ENCODE data around the gene OMP. TPM values are rescaled to one million over a fixed set of nuclear protein-coding genes. Genes with fewer than 3 reads are reported as not detected.

OMP gene
- total and polyA plus RNA-seq, 2 of the 13 experiments (the other 11 are each of a cell fraction or from before 2014, with no cell fraction given) = not detected

- TF ChIP-seq ZNF232 (CRISPR knock-in tag; IDR thresholded peaks at IDR 0.05; ENCODE audit: borderline replicate concordance) (peak; percentile 47; the same call in 1 of the 2 replicates), FOXA3 (CRISPR knock-in tag; IDR thresholded peaks at IDR 0.05) (peak; percentile 51), ZNF691 (CRISPR knock-in tag; IDR thresholded peaks at IDR 0.05; ENCODE audit: borderline replicate concordance, low read depth) (peak; percentile 40; the same call in 1 of the 2 replicates), EP300 (IDR thresholded peaks at IDR 0.05; ENCODE audit: low read depth in 2 of 2, low read length in 2 of 2) (peak in 1 of 2 experiments; percentile 49; a peak in 1 of 4 replicates), EP300 (CRISPR knock-in tag; IDR thresholded peaks at IDR 0.05; ENCODE audit: borderline replicate concordance) (no peak; the same call in 1 of the 2 replicates), RFXAP (CRISPR knock-in tag; IDR thresholded peaks at IDR 0.05; ENCODE audit: borderline replicate concordance) (peak; percentile 39; the same call in 1 of the 2 replicates), ZNF609 (CRISPR knock-in tag; IDR thresholded peaks at IDR 0.05; ENCODE audit: borderline replicate concordance) (peak; percentile 60; the same call in 1 of the 2 replicates), MNT (IDR thresholded peaks at IDR 0.05) (0 out of 2 replicates have a peak, but pooled peaks have one; percentile 4), ZNF430 (CRISPR knock-in tag; IDR thresholded peaks at IDR 0.05) (peak; percentile 29; the same call in 1 of the 2 replicates), FOXK1 (CRISPR knock-in tag; IDR thresholded peaks at IDR 0.05; ENCODE audit: borderline replicate concordance, low read depth) (0 out of 2 replicates have a peak, but pooled peaks have one; percentile 16), ZNF768 (CRISPR knock-in tag; IDR thresholded peaks at IDR 0.05) (peak; percentile 47; the same call in 1 of the 2 replicates), ZNF788 (CRISPR knock-in tag; IDR thresholded peaks at IDR 0.05; ENCODE audit: borderline replicate concordance) (peak; percentile 60; the same call in 1 of the 2 replicates)
- TF ChIP-seq, protein P1, sequence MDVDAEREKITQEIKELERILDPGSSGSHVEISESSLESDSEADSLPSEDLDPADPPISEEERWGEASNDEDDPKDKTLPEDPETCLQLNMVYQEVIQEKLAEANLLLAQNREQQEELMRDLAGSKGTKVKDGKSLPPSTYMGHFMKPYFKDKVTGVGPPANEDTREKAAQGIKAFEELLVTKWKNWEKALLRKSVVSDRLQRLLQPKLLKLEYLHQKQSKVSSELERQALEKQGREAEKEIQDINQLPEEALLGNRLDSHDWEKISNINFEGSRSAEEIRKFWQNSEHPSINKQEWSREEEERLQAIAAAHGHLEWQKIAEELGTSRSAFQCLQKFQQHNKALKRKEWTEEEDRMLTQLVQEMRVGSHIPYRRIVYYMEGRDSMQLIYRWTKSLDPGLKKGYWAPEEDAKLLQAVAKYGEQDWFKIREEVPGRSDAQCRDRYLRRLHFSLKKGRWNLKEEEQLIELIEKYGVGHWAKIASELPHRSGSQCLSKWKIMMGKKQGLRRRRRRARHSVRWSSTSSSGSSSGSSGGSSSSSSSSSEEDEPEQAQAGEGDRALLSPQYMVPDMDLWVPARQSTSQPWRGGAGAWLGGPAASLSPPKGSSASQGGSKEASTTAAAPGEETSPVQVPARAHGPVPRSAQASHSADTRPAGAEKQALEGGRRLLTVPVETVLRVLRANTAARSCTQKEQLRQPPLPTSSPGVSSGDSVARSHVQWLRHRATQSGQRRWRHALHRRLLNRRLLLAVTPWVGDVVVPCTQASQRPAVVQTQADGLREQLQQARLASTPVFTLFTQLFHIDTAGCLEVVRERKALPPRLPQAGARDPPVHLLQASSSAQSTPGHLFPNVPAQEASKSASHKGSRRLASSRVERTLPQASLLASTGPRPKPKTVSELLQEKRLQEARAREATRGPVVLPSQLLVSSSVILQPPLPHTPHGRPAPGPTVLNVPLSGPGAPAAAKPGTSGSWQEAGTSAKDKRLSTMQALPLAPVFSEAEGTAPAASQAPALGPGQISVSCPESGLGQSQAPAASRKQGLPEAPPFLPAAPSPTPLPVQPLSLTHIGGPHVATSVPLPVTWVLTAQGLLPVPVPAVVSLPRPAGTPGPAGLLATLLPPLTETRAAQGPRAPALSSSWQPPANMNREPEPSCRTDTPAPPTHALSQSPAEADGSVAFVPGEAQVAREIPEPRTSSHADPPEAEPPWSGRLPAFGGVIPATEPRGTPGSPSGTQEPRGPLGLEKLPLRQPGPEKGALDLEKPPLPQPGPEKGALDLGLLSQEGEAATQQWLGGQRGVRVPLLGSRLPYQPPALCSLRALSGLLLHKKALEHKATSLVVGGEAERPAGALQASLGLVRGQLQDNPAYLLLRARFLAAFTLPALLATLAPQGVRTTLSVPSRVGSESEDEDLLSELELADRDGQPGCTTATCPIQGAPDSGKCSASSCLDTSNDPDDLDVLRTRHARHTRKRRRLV (CRISPR knock-in tag; IDR thresholded peaks at IDR 0.05) = 0 out of 2 replicates have a peak, but pooled peaks have one; percentile 32
These were observed 28.3 kb downstream of the OMP start (continued) for GRCh38 chr11:77130763-77131513.

Measured in HepG2 (cell line).